Measurements from ENCODE around the gene CLIC1. TPM values are rescaled to one million over a fixed set of nuclear protein-coding genes. Genes with fewer than 3 reads are reported as not detected.

The CLIC1 gene
- total and polyA plus RNA-seq, 10 of the 15 experiments (the other 5 are each of a cell fraction or from before 2014, with no cell fraction given) = 446 to 1,266 (median 636) TPM

DNA sequence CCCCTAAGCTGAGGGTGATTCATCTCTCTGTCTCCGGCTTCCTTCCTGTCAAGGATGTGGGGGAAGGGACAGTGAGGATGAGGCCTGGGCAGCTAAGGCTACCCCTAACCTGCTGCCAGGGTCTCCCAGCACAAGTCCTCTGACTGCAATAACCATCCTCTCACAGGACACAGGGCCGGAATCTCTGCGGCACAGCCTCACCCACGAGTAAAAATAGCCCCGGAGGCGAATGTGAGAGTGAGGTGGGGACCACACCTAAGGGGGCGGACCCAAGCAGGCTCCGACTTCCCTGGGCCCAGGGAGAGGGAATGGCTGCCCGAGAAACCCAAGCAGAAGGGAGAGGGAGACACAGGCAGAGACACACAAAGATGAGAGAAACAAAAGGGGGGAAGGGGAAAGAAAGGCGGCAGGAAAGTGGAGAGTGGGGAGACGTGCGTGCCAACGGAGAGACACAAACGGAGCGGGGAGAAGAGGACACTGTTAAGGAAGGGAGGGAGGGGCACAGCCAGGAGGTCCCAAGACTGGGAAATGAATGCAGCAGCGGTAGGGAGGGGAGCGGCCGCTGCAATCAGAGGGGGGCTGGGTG, 1.4 kb downstream of the CLIC1 start (continued):
- TF ChIP-seq, protein P1, sequence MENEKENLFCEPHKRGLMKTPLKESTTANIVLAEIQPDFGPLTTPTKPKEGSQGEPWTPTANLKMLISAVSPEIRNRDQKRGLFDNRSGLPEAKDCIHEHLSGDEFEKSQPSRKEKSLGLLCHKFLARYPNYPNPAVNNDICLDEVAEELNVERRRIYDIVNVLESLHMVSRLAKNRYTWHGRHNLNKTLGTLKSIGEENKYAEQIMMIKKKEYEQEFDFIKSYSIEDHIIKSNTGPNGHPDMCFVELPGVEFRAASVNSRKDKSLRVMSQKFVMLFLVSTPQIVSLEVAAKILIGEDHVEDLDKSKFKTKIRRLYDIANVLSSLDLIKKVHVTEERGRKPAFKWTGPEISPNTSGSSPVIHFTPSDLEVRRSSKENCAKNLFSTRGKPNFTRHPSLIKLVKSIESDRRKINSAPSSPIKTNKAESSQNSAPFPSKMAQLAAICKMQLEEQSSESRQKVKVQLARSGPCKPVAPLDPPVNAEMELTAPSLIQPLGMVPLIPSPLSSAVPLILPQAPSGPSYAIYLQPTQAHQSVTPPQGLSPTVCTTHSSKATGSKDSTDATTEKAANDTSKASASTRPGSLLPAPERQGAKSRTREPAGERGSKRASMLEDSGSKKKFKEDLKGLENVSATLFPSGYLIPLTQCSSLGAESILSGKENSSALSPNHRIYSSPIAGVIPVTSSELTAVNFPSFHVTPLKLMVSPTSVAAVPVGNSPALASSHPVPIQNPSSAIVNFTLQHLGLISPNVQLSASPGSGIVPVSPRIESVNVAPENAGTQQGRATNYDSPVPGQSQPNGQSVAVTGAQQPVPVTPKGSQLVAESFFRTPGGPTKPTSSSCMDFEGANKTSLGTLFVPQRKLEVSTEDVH (IDR thresholded peaks at IDR 0.05; ENCODE audit: low read depth, partially characterized antibody) = no peak
- peak; percentile 22 to 49; a peak in 1 of 4 replicates for TF ChIP-seq BHLHE40 (IDR thresholded peaks at IDR 0.05; ENCODE audit: borderline replicate concordance in 1 of 2, low read depth in 2 of 2, low read length in 1 of 2)

DNA sequence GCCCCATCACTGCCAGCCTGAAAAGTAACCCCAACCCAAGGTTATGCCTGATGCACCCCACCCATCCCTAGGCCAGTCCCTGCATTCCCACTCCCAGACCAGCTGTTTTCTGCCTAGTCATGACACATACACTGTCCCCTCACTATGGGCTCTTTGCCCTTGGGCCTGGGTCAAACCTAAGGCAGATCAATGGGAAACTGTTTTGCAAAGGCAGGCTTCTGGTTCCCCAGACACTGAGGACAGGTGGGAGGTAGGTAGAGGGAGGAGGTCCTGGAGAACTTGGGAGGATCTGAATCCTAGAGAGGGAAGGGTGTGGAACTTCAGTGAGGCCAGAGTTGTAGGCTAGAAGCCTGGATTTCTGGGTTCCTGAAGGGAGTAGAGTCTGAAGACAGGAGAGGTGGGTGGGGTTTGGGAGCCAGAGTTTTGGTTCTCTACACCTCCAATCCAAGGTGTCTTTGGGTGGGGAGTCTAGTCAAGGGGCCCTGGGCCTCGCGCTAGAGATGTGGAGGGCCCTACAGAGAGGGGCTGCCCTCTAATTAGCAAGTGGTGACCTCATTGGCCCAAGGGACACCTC, 2.0 kb downstream of the CLIC1 start:
- H2AFZ ChIP-seq (ENCODE audit: control insufficient read depth, low read depth, low read length) = no peak overlapping the region
- WGBS (ENCODE audit: insufficient coverage, insufficient replicate concordance, low lambda C conversion rate, missing lambda C conversion rate) = 0% methylated on average over 2 of the region's 2 CpGs
- H3K4me3 ChIP-seq = peak overlapping the region; percentile 100
- ATAC-seq (no peak), FAIRE-seq (no peak), DNase-seq (ENCODE audit: low read depth, low spot score) (no peak)
- CTCF ChIA-PET = interaction anchor here (0.6 to 15.8 kb wide), 5 partner anchors 12 to 144 kb away, joined by 3 to 208 read pairs (median 4); no protein-coding TSS in a partner anchor
- H3K4me1 ChIP-seq (ENCODE audit: control insufficient read depth, insufficient read depth, low read length) = peaks cover 26% of the 10 kb centered on the region
- H3K27me3 ChIP-seq (replicated peaks in 1 of 2; ENCODE audit: control insufficient read depth in 2 of 2, insufficient read depth in 2 of 2, low read length in 1 of 2) = no peaks in the 10 kb centered on the region
- H3K79me2 ChIP-seq (ENCODE audit: control insufficient read depth, insufficient read depth, low read length) = peaks cover 40% of the 10 kb centered on the region
- H4K20me1 ChIP-seq (ENCODE audit: control insufficient read depth, insufficient read depth) = 0 out of 2 replicates have a peak, but pooled peaks cover 4% of the 10 kb centered on the region
- in situ Hi-C loops (cut with MboI) = no loop called here
- peak overlapping the region; percentile 99 for H3K4me2 ChIP-seq (ENCODE audit: control insufficient read depth, insufficient read depth)
- RAD21 ChIA-PET (ENCODE audit: unreplicated experiment) = interaction anchor here (1.0 to 5.6 kb wide), 3 partner anchors 36 to 96 kb away, joined by 4 to 53 read pairs (median 16); partner anchors contain the start of gene HSPA1B
- POLR2A ChIA-PET = interaction anchor here (0.6 to 9.7 kb wide), 7 partner anchors 20 to 151 kb away, joined by 3 to 158 read pairs (median 44); partner anchors contain the start of genes HSPA1A, HSPA1B, HSPA1L and LSM2
- H3K27ac ChIP-seq (ENCODE audit: control insufficient read depth, insufficient read depth) = peak overlapping the region; percentile 99
- SMC1A ChIA-PET (ENCODE audit: uncharacterized antibody, unreplicated experiment) = interaction anchor here (0.6 to 6.3 kb wide), 8 partner anchors 10 to 99 kb away, joined by 3 to 42 read pairs (median 4); partner anchors contain the start of genes LSM2, LY6G5C and MPIG6B
- no TSS peak for BruUV-seq (replicated peaks)
- intact Hi-C loops (cut with micrococcal nuclease; ENCODE audit: unreplicated experiment) = loop anchor here (5.0 kb wide), 1 partner anchor 52 kb away; the partner anchor contains the start of gene LY6G5C
- no peaks in the 10 kb centered on the region for H3K9me3 ChIP-seq (replicated peaks; ENCODE audit: control insufficient read depth, insufficient read depth, low read length)
- H3K9ac ChIP-seq (ENCODE audit: control insufficient read depth, insufficient read depth, low read length) = peak overlapping the region; percentile 98
- peaks cover 6 to 13% of the 10 kb centered on the region in 2 experiments; a peak in 3 of 4 replicates for H3K36me3 ChIP-seq (ENCODE audit: control insufficient read depth in 2 of 2, insufficient read depth in 2 of 2, low read length in 1 of 2)
- TF ChIP-seq GABPA (IDR thresholded peaks at IDR 0.05; ENCODE audit: low read depth) (no peak), MEF2A (IDR thresholded peaks at IDR 0.05; ENCODE audit: insufficient read depth, low read depth, low read length) (no peak), DPF2 (IDR thresholded peaks at IDR 0.05) (no peak; the same call in 1 of the 2 replicates), ZBED1 (IDR thresholded peaks at IDR 0.05; ENCODE audit: borderline replicate concordance) (no peak; the same call in 1 of the 2 replicates), RELA (IDR thresholded peaks at IDR 0.05; ENCODE audit: borderline replicate concordance, partially characterized antibody) (no peak), EP300 (IDR thresholded peaks at IDR 0.05; ENCODE audit: borderline replicate concordance in 1 of 2, control insufficient read depth in 1 of 2, low read depth in 2 of 2, low read length in 2 of 2) (0 out of 4 replicates have a peak, but pooled peaks of 1 of the 2 experiments have one; percentile 25), SIX5 (IDR thresholded peaks at IDR 0.05; ENCODE audit: low read depth, low read length, severe bottlenecking) (no peak), NBN (IDR thresholded peaks at IDR 0.05) (no peak), RB1 (IDR thresholded peaks at IDR 0.05; ENCODE audit: borderline replicate concordance) (no peak), ASH2L (IDR thresholded peaks at IDR 0.05; ENCODE audit: borderline replicate concordance, low read depth) (no peak)
- TF ChIP-seq, protein P2, sequence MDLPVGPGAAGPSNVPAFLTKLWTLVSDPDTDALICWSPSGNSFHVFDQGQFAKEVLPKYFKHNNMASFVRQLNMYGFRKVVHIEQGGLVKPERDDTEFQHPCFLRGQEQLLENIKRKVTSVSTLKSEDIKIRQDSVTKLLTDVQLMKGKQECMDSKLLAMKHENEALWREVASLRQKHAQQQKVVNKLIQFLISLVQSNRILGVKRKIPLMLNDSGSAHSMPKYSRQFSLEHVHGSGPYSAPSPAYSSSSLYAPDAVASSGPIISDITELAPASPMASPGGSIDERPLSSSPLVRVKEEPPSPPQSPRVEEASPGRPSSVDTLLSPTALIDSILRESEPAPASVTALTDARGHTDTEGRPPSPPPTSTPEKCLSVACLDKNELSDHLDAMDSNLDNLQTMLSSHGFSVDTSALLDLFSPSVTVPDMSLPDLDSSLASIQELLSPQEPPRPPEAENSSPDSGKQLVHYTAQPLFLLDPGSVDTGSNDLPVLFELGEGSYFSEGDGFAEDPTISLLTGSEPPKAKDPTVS (IDR thresholded peaks at IDR 0.05; ENCODE audit: low read depth, low read length) = no peak
- TF ChIP-seq, protein P3, sequence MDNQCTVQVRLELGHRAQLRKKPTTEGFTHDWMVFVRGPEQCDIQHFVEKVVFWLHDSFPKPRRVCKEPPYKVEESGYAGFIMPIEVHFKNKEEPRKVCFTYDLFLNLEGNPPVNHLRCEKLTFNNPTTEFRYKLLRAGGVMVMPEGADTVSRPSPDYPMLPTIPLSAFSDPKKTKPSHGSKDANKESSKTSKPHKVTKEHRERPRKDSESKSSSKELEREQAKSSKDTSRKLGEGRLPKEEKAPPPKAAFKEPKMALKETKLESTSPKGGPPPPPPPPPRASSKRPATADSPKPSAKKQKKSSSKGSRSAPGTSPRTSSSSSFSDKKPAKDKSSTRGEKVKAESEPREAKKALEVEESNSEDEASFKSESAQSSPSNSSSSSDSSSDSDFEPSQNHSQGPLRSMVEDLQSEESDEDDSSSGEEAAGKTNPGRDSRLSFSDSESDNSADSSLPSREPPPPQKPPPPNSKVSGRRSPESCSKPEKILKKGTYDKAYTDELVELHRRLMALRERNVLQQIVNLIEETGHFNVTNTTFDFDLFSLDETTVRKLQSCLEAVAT (IDR thresholded peaks at IDR 0.05) = no peak

Measured in GM12878 (cell line).